GM15510 (cell line): ENCODE results near the gene SLC6A3.

Experiments
- POLR2A ChIP-seq: IDR thresholded peaks from 3 replicates; pipeline ENCODE4 v1.6.1; 2011; ENCODE audit warnings: borderline replicate concordance; ENCODE audit not compliant: insufficient read length; ENCODE audit errors: extremely low read depth

SLC6A3 gene

DNA sequence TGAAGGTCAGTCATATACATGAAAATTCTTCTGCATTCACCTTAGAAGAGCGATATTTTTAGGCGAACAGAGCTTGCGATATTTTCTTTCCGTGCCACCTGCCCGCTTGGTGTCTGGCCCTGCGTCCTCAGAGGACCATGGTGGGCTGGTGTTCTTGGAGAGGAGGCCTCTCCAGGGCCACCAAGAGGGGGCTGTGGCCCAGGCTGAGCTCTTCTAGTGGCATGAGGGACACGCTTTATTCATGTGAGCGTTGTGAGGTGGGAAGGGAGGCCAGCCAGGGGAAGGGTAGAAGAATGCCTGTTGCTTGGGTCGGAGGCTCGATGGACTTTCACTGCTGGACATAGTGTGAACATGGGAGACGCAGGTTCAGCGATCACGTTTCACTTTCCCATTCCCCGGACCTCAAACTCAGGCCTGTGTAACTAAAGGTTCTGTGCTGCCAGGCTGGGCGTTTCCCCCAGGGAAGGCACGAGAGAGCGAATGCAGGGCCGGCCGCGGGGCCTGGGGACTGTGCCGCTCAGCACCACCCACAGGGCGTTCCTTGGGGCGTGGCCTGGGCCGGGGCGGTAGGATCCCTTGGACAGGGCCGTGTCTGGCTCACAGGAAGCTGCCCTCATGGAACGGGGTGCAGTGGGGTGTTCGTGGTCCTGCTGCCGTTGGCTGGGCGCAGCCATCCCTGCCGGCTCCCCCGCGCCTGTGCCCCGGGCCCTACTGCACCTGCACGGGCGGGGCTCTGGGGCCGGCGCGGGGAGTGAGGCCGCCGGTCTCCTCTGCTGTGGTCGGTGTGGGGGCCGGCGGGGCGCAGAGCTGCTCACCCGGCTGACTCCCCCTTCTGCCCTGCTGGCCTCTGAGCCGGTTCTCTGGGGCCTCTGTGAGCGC, 59.6 kb downstream of the SLC6A3 start:
- TF ChIP-seq POLR2A: peak; percentile 61

GRCh38 chr5:1384521-1384920, 60.7 kb downstream of the SLC6A3 start:
- no peak for TF ChIP-seq POLR2A

DNA sequence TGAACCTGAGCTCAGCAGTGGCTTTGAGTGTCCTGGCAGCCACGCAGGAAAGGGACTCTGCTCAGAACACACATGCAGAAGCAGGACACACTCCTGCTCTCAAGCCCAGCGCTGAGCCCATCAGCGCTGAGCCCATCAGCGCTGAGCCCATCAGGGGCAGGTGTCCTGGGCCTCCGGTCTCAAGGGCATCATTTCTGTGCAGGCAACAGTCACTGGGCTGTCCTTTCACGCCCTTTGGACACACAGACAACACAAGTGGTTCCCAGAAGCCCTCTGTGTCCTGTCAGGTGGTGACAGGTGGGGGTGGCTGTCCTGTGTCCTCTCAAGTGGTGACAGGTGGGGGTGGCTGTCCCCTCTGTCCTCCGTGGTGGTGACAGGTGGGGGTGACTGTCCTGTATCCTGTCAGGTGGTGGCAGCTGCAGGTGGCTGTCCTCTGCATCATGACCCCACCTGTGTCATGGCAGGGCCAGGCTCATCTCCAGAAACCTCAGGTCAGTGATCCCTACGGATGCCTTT, 61.3 kb downstream of the SLC6A3 start:
- no peak for TF ChIP-seq POLR2A

GRCh38 chr5:1383344-1383743, 61.9 kb downstream of the SLC6A3 start:
- no peak for TF ChIP-seq POLR2A

DNA sequence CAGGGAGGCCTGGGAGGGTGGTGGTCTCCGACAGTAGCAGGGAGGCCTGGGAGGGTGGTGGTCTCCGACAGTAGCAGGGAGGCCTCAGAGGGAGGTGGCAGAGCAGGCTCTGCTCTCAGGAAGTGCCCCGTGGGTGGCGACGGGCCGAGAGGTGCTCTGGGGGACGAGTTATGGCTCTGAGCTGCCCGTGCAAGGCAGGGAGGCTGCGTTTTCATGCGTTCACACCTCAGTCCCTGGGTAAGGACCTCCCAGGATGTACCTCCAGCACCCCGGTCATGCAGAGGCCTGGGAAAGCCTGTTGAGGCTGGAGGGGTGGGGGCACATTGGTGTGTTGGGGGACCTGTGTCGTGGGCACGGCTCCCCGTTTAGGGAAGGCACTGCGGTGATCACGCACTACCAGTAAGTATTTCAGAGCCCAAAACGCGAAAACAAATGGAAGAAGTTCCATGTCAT, 63.0 kb downstream of the SLC6A3 start:
- TF ChIP-seq POLR2A: no peak

DNA sequence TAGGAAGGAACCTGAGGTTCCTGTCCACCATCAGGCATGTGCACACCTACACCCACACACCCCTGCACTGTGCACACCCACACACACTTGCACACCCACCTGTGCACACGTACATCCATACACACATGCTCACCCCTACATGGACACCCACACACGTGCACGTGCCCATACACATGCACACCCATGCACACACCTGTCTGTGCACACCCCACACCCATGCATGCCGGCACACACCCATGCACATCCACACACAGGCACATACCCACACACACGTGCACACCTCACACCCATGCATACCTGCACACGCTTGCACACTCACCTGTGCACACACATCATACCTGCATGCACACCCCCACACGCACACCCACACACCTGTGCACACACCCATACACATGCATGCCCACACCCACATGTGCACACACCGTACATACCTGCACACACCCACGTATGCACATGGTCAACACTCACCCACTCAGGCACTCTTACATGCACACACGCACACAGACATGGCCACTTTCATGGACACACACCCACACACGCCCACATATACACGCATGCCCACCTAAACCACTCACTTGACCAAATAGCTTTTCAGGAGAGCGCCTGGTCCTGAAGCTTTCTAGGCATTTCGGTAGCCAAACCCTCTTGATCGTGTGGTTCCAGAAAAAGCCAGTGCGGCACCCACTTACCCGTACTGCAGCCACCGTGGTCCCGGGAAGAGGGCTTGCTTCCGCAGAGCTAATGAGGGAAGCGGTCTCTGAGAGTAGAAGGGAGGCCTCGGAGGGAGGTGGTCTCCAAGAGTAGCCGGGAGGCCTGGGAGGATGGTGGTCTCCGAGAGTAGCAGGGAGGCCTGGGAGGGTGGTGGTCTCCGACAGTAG, 63.6 kb downstream of the SLC6A3 start:
- no peak for TF ChIP-seq POLR2A

DNA sequence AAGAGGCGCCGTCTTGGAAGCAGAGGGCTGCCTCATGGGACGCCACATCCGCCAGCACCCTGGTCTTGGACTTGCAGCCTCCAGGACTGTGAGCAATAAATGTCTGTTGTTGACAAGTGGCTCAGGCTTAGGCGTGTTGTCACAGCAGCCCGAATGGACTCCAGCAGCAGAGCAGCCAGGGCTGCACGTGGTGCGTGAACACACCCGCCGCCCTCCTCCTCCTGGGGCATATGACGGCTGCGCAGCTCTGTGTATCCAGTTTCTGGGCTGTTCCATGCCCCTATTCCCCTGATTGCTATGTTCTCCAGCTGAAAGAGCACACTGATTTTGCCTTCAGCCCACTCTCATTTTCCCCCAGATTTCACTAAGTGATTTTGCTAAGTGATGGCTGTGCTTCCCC, 64.3 kb downstream of the SLC6A3 start:
- no peak for TF ChIP-seq POLR2A

DNA sequence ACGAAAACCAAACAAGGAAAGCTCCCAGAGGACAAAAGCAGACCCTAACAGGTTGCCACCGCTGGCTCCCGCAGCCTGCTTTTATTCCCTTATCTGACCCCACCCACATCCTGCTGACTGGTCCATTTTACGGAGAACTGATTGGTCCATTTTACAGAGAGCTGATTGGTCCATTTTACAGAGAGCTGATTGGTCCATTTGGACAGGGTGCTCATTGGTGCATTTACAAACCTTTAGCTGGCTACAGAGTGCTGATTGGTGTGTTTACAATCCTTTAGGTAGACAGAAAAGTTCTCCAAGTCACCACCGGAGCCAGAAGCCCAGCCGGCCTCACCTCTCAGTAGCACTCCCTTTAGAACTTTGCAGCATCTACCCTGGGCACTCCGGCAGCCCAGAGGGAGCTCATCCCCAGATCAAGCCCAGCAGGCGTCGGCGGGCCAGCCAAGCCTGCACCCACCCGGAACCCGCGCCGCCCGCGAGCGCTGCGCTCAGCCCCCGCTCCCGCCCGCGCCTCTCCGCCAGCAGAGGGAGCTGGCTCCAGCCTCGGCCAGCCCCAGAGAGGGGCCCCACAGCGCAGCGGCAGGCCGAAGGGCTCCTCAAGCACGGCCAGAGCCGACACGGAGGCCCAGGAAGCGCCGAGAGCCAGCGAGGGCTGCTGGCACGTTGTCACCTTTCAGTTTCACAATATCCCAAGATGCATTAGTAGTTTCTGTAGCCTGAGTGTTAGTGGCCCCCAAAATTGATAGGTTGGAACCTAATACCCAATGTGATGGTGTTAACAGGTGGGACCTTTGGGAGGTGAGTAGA, 65.0 kb downstream of the SLC6A3 start:
- no peak for TF ChIP-seq POLR2A

GRCh38 chr5:1378866-1379659, 66.2 kb downstream of the SLC6A3 start:
- TF ChIP-seq POLR2A: no peak

DNA sequence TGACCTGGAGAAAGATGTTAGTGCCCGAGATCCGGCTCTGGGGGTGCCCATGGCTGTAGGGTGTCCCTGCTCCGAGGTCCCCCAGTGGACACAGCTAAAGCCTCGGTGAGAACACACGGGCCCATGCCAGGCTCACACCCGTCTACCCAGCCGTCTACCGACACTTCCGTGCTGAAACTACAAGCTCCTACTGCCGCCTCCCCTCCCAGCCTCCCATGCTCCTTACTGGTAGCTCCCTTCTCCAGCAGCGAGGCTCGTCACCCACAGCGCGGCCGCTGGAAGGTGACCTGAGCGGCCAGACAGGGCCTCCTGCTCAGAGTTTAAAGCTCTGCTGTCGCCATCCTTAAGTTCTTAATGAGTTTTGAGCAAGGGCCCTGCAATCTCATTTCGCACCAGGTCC, 67.1 kb downstream of the SLC6A3 start:
- TF ChIP-seq POLR2A: no peak

GRCh38 chr5:1376981-1377380, 68.3 kb downstream of the SLC6A3 start:
- TF ChIP-seq POLR2A: no peak

GRCh38 chr5:1375871-1376810, 69.1 kb downstream of the SLC6A3 start:
- TF ChIP-seq POLR2A: no peak

GRCh38 chr5:1374679-1375055, 70.6 kb downstream of the SLC6A3 start:
- no peak for TF ChIP-seq POLR2A

DNA sequence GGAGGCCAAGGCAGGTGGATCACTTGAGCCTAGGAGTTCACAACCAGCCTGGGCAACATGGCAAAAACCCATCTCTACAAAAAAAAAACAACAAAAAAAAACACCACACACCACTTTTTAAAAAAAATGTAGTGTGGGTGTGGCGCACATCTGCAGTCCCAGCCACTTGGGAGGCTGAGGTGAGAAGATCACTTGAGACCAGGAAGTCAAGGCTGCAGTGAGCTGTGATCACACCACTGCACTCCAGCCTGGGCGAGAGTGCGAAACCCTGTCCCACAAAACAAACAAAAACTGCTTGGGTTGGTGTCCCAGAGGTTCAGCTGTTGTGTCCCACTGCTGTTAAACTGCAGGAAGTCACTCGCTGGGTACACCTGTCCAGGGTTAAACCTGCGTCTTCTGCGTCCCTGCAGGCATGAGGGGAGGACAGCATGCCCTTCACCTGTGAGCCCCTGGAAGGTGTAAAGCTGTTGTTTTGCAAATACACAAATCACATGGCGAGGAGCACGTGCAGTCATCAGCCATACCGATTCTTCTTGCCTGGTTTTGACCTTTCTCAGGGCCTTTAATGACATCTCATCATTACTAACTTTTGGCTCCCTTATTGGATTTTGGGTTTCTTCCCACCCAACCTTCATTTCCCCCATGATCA, 71.1 kb downstream of the SLC6A3 start:
- TF ChIP-seq POLR2A: no peak
